HepG2 (cell line): ENCODE measurements around the gene HTRA3. TPM values are rescaled to one million over a fixed set of nuclear protein-coding genes. Genes with fewer than 3 reads are reported as not detected.

ENCODE experiments used
- ATAC-seq: fragments of 200-7000 bp; cut with Tn5 transposase; 3 replicates; pipeline ENCODE4 v1.9.1; 2020; ENCODE audit warnings: mild to moderate bottlenecking, moderate library complexity
- BruUV-seq: library from RNA; stranded (reverse); fragments of 400-500 nt; replicated peaks from 2 replicates; lab custom pipeline; 2021; lab: Mats Ljungman, UMichigan
- CTCF ChIA-PET: fragments of 300-600 bp; formaldehyde crosslinking; extraction: SDS; loops from one replicate; lab custom pipeline; 2021; ENCODE audit warnings: low total read pairs, inconsistent platforms, low intra/inter-chr PET ratio; lab: Yijun Ruan, JAX
- POLR2A ChIA-PET: fragments of 350-600 bp; sonication (Branson Sonifier 250); formaldehyde crosslinking; loops from one replicate; lab custom pipeline; 2020; ENCODE audit warnings: antibody characterized with exemption, inconsistent platforms; lab: Yijun Ruan, JAX
- DNase-seq: peaks from one replicate; pipeline ENCODE4 v3.0.0-alpha.2; 2015; ENCODE audit warnings: low spot score
- FAIRE-seq: peaks from 3 replicates; lab custom pipeline; 2011; peaks lifted over from hg19 to GRCh38; lab: Jason Lieb, UNC
- H2AFZ ChIP-seq: one replicate; pipeline ENCODE4 v1.6.1; 2011; ENCODE audit warnings: low read length, inconsistent platforms
- H3K27ac ChIP-seq: fragments of 300-600 bp; 3 replicates; pipeline ENCODE4 v1.8.0; 2011; ENCODE audit warnings: mixed run types, mild to moderate bottlenecking, mixed read lengths, low read length, inconsistent platforms; ENCODE audit not compliant: insufficient read depth; ENCODE audit errors: extremely low read length
- H3K27me3 ChIP-seq, 2 experiments: fragments of 200-600 bp in 1 of 2; 2 replicates in 1 of 2; 3 replicates in 1 of 2; pipeline versions ENCODE4 v1.6.0 to v1.8.0; 2011; ENCODE audit warnings: low read length in 2 of 2, mild to moderate bottlenecking in 2 of 2, moderate library complexity in 2 of 2, inconsistent platforms in 1 of 2; ENCODE audit not compliant: insufficient read depth in 2 of 2, control insufficient read depth in 1 of 2
- H3K36me3 ChIP-seq, 2 experiments: fragments of 200-600 bp in 1 of 2; replicated peaks in 1 of 2; 2 replicates in 1 of 2; 3 replicates in 1 of 2; pipeline versions ENCODE4 v1.5.1 to v1.8.0; 2011; ENCODE audit warnings: low read length in 2 of 2, inconsistent platforms in 1 of 2; ENCODE audit not compliant: insufficient read depth in 2 of 2, control insufficient read depth in 1 of 2
- H3K4me1 ChIP-seq: 2 replicates; pipeline ENCODE4 v1.5.1; 2012; ENCODE audit warnings: low read length, inconsistent platforms; ENCODE audit not compliant: insufficient read depth
- H3K4me2 ChIP-seq: 2 replicates; pipeline ENCODE4 v1.6.0; 2011; ENCODE audit warnings: low read depth, low read length, inconsistent platforms
- H3K4me3 ChIP-seq, 3 experiments: fragments of 200-600 bp in 1 of 3; sonication (generic), shearing (Covaris generic) in 1 of 3; replicated peaks in 1 of 3; 2 replicates each; pipeline ENCODE4 v1.5.1; 2011 to 2016; ENCODE audit warnings: low read length in 3 of 3, inconsistent platforms in 2 of 3, low read depth in 2 of 3, mild to moderate bottlenecking in 2 of 3, control low read depth in 1 of 3, mixed read lengths in 1 of 3; ENCODE audit not compliant: insufficient read depth in 1 of 3
- H3K79me2 ChIP-seq: one replicate; pipeline ENCODE4 v1.6.1; 2011; ENCODE audit warnings: low read length, inconsistent platforms; ENCODE audit not compliant: insufficient read depth
- H3K9ac ChIP-seq: 2 replicates; pipeline ENCODE4 v1.6.0; 2011; ENCODE audit warnings: mild to moderate bottlenecking, low read depth, low read length, inconsistent platforms; ENCODE audit not compliant: insufficient read depth
- H3K9me3 ChIP-seq: 2 replicates; pipeline ENCODE4 v1.5.1; 2012; ENCODE audit warnings: mild to moderate bottlenecking, low read length
- H4K20me1 ChIP-seq: 2 replicates; pipeline ENCODE4 v1.6.0; 2011; ENCODE audit warnings: inconsistent platforms, mild to moderate bottlenecking, low read length, moderate library complexity; ENCODE audit not compliant: insufficient read depth
- ATF1 ChIP-seq: IDR thresholded peaks from 2 replicates; pipeline ENCODE4 v1.6.1; 2016; ENCODE audit warnings: mild to moderate bottlenecking, control low read depth
- GATA4 ChIP-seq: sonication (generic); IDR thresholded peaks from 2 replicates; pipeline ENCODE4 v1.6.1; 2016; ENCODE audit warnings: antibody characterized with exemption, low read depth, borderline replicate concordance
- HES4 ChIP-seq: sonication (generic); formaldehyde crosslinking; IDR thresholded peaks from 2 replicates; pipeline ENCODE4 v1.9.0; 2021; ENCODE audit warnings: mild to moderate bottlenecking, missing genetic modification reagents, borderline replicate concordance
- HOXA7 ChIP-seq: sonication (generic); formaldehyde crosslinking; IDR thresholded peaks from 2 replicates; pipeline ENCODE4 v1.8.1; 2022; ENCODE audit warnings: mild to moderate bottlenecking, missing genetic modification reagents, moderate library complexity
- MBD4 ChIP-seq: IDR thresholded peaks from 2 replicates; pipeline ENCODE4 v1.6.1; 2012; ENCODE audit warnings: low read length, inconsistent platforms, borderline replicate concordance
- MED8 ChIP-seq: sonication (generic); formaldehyde crosslinking; IDR thresholded peaks from 2 replicates; pipeline ENCODE4 v1.8.1; 2023; ENCODE audit warnings: mild to moderate bottlenecking, missing genetic modification reagents; ENCODE audit not compliant: insufficient replicate concordance
- PREB ChIP-seq: sonication (generic); formaldehyde crosslinking; IDR thresholded peaks from 2 replicates; pipeline ENCODE4 v1.4.0; 2020; ENCODE audit warnings: missing genetic modification reagents
- REST ChIP-seq, 2 experiments: IDR thresholded peaks; 2 replicates each; pipeline ENCODE4 v1.6.1; 2011 to 2012; ENCODE audit warnings: low read length in 2 of 2, borderline replicate concordance in 1 of 2, low read depth in 1 of 2, mild to moderate bottlenecking in 1 of 2, moderate library complexity in 1 of 2
- SSRP1 ChIP-seq: IDR thresholded peaks from 2 replicates; pipeline ENCODE4 v1.6.1; 2016; ENCODE audit warnings: control low read depth
- ZFP37 ChIP-seq: sonication (generic); formaldehyde crosslinking; IDR thresholded peaks from 2 replicates; pipeline ENCODE4 v1.4.0; 2020; ENCODE audit warnings: missing genetic modification reagents, borderline replicate concordance
- ZNF451 ChIP-seq: sonication (generic); formaldehyde crosslinking; IDR thresholded peaks from 2 replicates; pipeline ENCODE4 v1.5.0; 2020; ENCODE audit warnings: mild to moderate bottlenecking, missing genetic modification reagents
- ZNF496 ChIP-seq: sonication (generic); formaldehyde crosslinking; IDR thresholded peaks from 2 replicates; pipeline ENCODE4 v1.8.1; 2023; ENCODE audit warnings: mild to moderate bottlenecking, moderate library complexity, missing genetic modification reagents; ENCODE audit not compliant: insufficient replicate concordance
- WGBS: methylation state at CpG from one replicate; pipeline ENCODE4 v1.1.6; 2017; ENCODE audit warnings: low lambda C conversion rate; 5-methylcytosine and 5-hydroxymethylcytosine counted together
- in situ Hi-C: cut with HindIII; loops from 2 replicates; pipeline ENCODE4 v1.10.0; 2017; ENCODE audit warnings: low pct_unique_long_range_greater_than_20kb; ENCODE audit not compliant: extremely low pct_ligation_motif_present
- intact Hi-C: fragments of 100-400 bp; cut with micrococcal nuclease; formaldehyde crosslinking; loops from one replicate; pipeline ENCODE4 v1.10.0; 2022; ENCODE audit not compliant: unreplicated experiment
- polyA plus RNA-seq, 8 experiments: library from polyadenylated mRNA; depleted of rRNA in 3 of 8; stranded (reverse) in 7 of 8; unstranded in 1 of 8; fragments of >200 nt; fragmentation: Illumina TruSeq in 4 of 8; extraction: Trizol in 4 of 8; gene quantifications; 2 replicates each; pipeline versions ENCODE4 v1.2.1 to v1.2.3, GENCODE V29; 2011 to 2016; ENCODE audit warnings: low read depth in 4 of 8, missing spikeins in 1 of 8, mixed read lengths in 1 of 8; ENCODE audit not compliant: insufficient read depth in 1 of 8
- total RNA-seq, 5 experiments: library from RNA; depleted of rRNA; stranded (reverse); fragments of >200 nt; fragmentation: Illumina TruSeq; extraction: Trizol; gene quantifications; 2 replicates each; pipeline ENCODE4 v1.2.3, GENCODE V29; 2016; ENCODE audit warnings: low read depth in 1 of 5

Gene HTRA3
- total and polyA plus RNA-seq, 2 of the 13 experiments (the other 11 are each of a cell fraction or from before 2014, with no cell fraction given): 0.17 TPM; not detected in 1

GRCh38 chr4:8236106-8236919 is 33.2 kb upstream of the HTRA3 start:
- H2AFZ ChIP-seq: no peak overlapping the region
- CTCF ChIA-PET: no interaction called here
- intact Hi-C loops (no loop called here), in situ Hi-C loops (no loop called here)
- peaks cover 6% of the 10 kb centered on the region; the same call in 1 of the 2 replicates for H4K20me1 ChIP-seq
- H3K9me3 ChIP-seq: no peaks in the 10 kb centered on the region
- 92% methylated on average over 7 of the region's 24 CpGs for WGBS
- H3K79me2 ChIP-seq: no peaks in the 10 kb centered on the region
- TF ChIP-seq MED8 (CRISPR knock-in tag) (no peak), HOXA7 (no peak)
- H3K4me1 ChIP-seq: peaks cover 31% of the 10 kb centered on the region
- no peaks in the 10 kb centered on the region for H3K27me3 ChIP-seq
- no peak overlapping the region for H3K4me2 ChIP-seq
- ATAC-seq (no peak), FAIRE-seq (no peak), DNase-seq (no peak)
- no peak overlapping the region for H3K9ac ChIP-seq
- BruUV-seq: no TSS peak
- H3K36me3 ChIP-seq: peaks cover 22 to 53% of the 10 kb centered on the region in 2 experiments
- no peak overlapping the region for H3K4me3 ChIP-seq
- H3K27ac ChIP-seq: no peak overlapping the region
- POLR2A ChIA-PET: no interaction called here

- no peak for DNase-seq
- Histone ChIP-seq H3K4me1 (peaks cover 33% of the 10 kb centered on the region), H3K4me2 (no peak overlapping the region), H3K27me3 (no peaks in the 10 kb centered on the region), H2AFZ (no peak overlapping the region), H4K20me1 (peaks cover 9% of the 10 kb centered on the region; the same call in 1 of the 2 replicates), H3K27ac (no peak overlapping the region), H3K79me2 (no peaks in the 10 kb centered on the region), H3K9ac (no peak overlapping the region), H3K4me3 (no peak overlapping the region), H3K9me3 (no peaks in the 10 kb centered on the region), H3K36me3 (peaks cover 22 to 56% of the 10 kb centered on the region in 2 experiments)
- ATAC-seq: no peak
- WGBS: 100% methylated on average over 6 of the region's 9 CpGs
- CTCF ChIA-PET: no interaction called here
- no peak for FAIRE-seq
- in situ Hi-C loops (no loop called here), intact Hi-C loops (no loop called here)
- POLR2A ChIA-PET: no interaction called here
- no TSS peak for BruUV-seq
- no peak for TF ChIP-seq ZNF496 (CRISPR knock-in tag)
- TF ChIP-seq PREB (CRISPR knock-in tag): no peak
- TF ChIP-seq GATA4: no peak
- TF ChIP-seq HES4 (CRISPR knock-in tag): no peak
- no peak for TF ChIP-seq ZNF451 (CRISPR knock-in tag)
- TF ChIP-seq ATF1 (CRISPR knock-in tag): no peak
- no peak for TF ChIP-seq SSRP1
- TF ChIP-seq ZFP37 (CRISPR knock-in tag): no peak
- no peak for TF ChIP-seq MBD4
- no peak for TF ChIP-seq REST (IDR thresholded peaks at IDR 0.05; ENCODE audit: borderline replicate concordance in 1 of 2, low read depth in 1 of 2, low read length in 2 of 2)
These were observed 32.7 kb upstream of the HTRA3 start for GRCh38 chr4:8236920-8237195.
